Measurements from ENCODE around the gene MMP14.

GRCh38 chr14:22835505-22835904, 880 bp upstream of the MMP14 start:
- no peak for TF ChIP-seq CTCF (IDR thresholded peaks at IDR 0.05)
- TF ChIP-seq POLR2A (IDR thresholded peaks at IDR 0.05): no peak
